Loucy (cell line): ENCODE results near the gene IGHMBP2.

Source experiments
- H2AFZ ChIP-seq: fragments of 200-600 bp; sonication (generic); 2 replicates; pipeline ENCODE4 v1.6.0; 2016; ENCODE audit warnings: antibody characterized with exemption, mild to moderate bottlenecking, low read length, moderate library complexity
- H3F3A ChIP-seq: fragments of 200-600 bp; 2 replicates; pipeline ENCODE4 v1.6.0; 2016; ENCODE audit warnings: antibody characterized with exemption, low read depth, mild to moderate bottlenecking
- H3K27me3 ChIP-seq: fragments of 200-600 bp; sonication (generic); 2 replicates; pipeline ENCODE4 v1.6.1; 2014; ENCODE audit warnings: low read length, mild to moderate bottlenecking; ENCODE audit not compliant: insufficient read depth, poor library complexity, severe bottlenecking
- H3K36me3 ChIP-seq: fragments of 200-600 bp; sonication (generic); 2 replicates; pipeline ENCODE4 v1.6.1; 2016; ENCODE audit warnings: low read length; ENCODE audit not compliant: insufficient read depth
- H3K4me1 ChIP-seq: fragments of 200-600 bp; sonication (generic); 2 replicates; pipeline ENCODE4 v1.5.1; 2014; ENCODE audit warnings: low read length, mild to moderate bottlenecking; ENCODE audit not compliant: insufficient read depth, poor library complexity, severe bottlenecking
- H3K4me2 ChIP-seq: fragments of 200-600 bp; sonication (generic); 2 replicates; pipeline ENCODE4 v1.6.0; 2014; ENCODE audit warnings: antibody characterized with exemption, low read length, low read depth, mild to moderate bottlenecking; ENCODE audit not compliant: poor library complexity, severe bottlenecking
- H3K4me3 ChIP-seq: fragments of 200-600 bp; sonication (generic); 2 replicates; pipeline ENCODE4 v1.5.1; 2014; ENCODE audit warnings: low read length, mild to moderate bottlenecking, mixed read lengths; ENCODE audit not compliant: poor library complexity, severe bottlenecking
- H3K79me2 ChIP-seq: fragments of 200-600 bp; sonication (generic); 2 replicates; pipeline ENCODE4 v1.6.1; 2014; ENCODE audit warnings: low read length; ENCODE audit not compliant: insufficient read depth
- H3K9ac ChIP-seq: fragments of 200-600 bp; sonication (generic); 2 replicates; pipeline ENCODE4 v1.6.0; 2014; ENCODE audit warnings: mild to moderate bottlenecking, low read depth, low read length, moderate library complexity; ENCODE audit not compliant: poor library complexity, severe bottlenecking
- H3K9me2 ChIP-seq: fragments of 200-600 bp; sonication (generic); replicated peaks from 2 replicates; pipeline ENCODE4 v1.6.1; 2016; ENCODE audit warnings: low read depth, low read length, mixed read lengths
- H3K9me3 ChIP-seq: fragments of 200-600 bp; sonication (generic); 2 replicates; pipeline ENCODE4 v1.6.1; 2014; ENCODE audit warnings: mild to moderate bottlenecking, antibody characterized with exemption, low read length, low read depth; ENCODE audit not compliant: insufficient read depth
- H4K20me1 ChIP-seq: fragments of 200-600 bp; sonication (generic); 2 replicates; pipeline ENCODE4 v1.6.0; 2014; ENCODE audit warnings: antibody characterized with exemption, low read length, mild to moderate bottlenecking; ENCODE audit not compliant: insufficient read depth, poor library complexity, severe bottlenecking
- EZH2phosphoT487 ChIP-seq: fragments of 200-600 bp; IDR thresholded peaks from 2 replicates; pipeline ENCODE4 v1.6.1; 2018; ENCODE audit warnings: antibody characterized with exemption, mild to moderate bottlenecking, moderate library complexity, borderline replicate concordance
- TF ChIP-seq, protein P1 (sequence below): fragments of 200-600 bp; sonication (generic); conservative IDR thresholded peaks from 2 replicates; pipeline ENCODE4 v1.5.1; 2014; ENCODE audit warnings: mild to moderate bottlenecking, antibody characterized with exemption, low read length

The IGHMBP2 gene

DNA sequence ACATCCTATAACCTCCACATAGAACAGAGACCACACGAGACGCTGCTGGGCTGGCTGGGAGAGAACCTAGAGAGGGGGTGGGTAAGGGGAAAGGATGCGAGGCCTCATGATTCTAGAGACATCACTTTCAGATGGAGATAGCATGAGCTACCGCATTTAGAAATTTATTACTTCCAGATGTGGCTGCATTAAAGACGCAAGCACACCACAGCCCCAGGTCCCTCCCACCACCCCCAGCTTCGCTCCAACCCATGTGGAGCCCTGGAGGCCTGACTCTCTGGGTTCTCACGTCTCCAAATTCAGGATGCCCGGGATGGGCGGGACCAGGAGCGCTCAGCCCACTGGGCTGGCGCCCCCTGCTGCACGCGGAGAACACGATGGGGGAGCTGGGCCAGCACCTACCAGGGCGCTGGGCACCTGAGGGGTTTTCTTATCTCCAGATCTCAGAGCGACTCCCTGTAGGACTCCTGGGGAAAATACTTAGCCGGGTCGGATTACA is 13.7 kb upstream of the IGHMBP2 start:
- no peak overlapping the region for H3K9ac ChIP-seq
- H3K36me3 ChIP-seq = peaks cover 26% of the 10 kb centered on the region; the same call in 1 of the 2 replicates
- no peaks in the 10 kb centered on the region for H3K27me3 ChIP-seq
- no peaks in the 10 kb centered on the region for H3K79me2 ChIP-seq
- H3K4me1 ChIP-seq = no peaks in the 10 kb centered on the region
- no peak overlapping the region for H3K4me3 ChIP-seq
- H2AFZ ChIP-seq = no peak overlapping the region
- no peaks in the 10 kb centered on the region for H3F3A ChIP-seq
- H3K9me3 ChIP-seq = no peaks in the 10 kb centered on the region
- H3K9me2 ChIP-seq = no peaks in the 10 kb centered on the region
- H4K20me1 ChIP-seq = no peaks in the 10 kb centered on the region
- TF ChIP-seq, protein P1, sequence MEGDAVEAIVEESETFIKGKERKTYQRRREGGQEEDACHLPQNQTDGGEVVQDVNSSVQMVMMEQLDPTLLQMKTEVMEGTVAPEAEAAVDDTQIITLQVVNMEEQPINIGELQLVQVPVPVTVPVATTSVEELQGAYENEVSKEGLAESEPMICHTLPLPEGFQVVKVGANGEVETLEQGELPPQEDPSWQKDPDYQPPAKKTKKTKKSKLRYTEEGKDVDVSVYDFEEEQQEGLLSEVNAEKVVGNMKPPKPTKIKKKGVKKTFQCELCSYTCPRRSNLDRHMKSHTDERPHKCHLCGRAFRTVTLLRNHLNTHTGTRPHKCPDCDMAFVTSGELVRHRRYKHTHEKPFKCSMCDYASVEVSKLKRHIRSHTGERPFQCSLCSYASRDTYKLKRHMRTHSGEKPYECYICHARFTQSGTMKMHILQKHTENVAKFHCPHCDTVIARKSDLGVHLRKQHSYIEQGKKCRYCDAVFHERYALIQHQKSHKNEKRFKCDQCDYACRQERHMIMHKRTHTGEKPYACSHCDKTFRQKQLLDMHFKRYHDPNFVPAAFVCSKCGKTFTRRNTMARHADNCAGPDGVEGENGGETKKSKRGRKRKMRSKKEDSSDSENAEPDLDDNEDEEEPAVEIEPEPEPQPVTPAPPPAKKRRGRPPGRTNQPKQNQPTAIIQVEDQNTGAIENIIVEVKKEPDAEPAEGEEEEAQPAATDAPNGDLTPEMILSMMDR = peak; percentile 45
- TF ChIP-seq EZH2phosphoT487 = no peak
- no peak overlapping the region for H3K4me2 ChIP-seq

DNA sequence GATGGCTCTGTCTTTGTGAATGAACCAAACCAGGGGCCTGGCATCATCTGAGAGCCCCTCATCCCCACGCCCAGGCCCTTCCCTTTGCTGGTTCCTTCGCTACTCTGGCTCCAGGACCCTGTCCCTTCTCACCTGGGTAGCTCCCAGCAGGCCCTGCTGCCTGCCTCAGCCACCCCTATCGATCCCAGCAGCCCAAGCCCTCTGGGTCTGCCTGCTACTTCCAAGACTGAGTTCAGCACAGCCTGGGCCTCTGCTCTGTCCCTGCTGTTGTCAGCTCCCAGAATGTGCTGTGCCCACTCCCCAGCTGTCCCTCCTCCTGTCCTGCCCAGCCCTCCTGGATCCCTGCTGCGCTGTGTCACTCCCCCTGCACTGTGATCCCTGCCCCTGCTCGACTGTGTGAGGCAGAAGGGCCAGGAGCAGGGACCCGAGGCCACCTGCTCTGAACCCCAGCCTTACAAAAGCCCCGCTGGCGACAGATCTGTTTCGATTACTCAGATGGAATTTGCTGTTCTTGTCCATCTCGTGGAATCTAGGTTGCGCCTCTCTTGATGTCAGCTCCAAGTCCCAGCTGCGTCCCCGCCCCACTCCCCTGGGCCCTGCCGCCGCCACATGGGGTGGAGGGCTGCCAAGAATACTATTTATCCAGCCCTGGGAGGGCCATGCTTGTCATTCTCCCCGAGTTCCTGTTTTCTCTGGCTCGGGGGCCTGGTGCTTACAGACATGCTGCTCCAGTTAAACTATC is 13.0 kb upstream of the IGHMBP2 start:
- H4K20me1 ChIP-seq = no peaks in the 10 kb centered on the region
- H3K4me1 ChIP-seq = no peaks in the 10 kb centered on the region
- no peak overlapping the region for H3K9ac ChIP-seq
- no peak overlapping the region for H2AFZ ChIP-seq
- no peak overlapping the region for H3K4me3 ChIP-seq
- H3K36me3 ChIP-seq = peaks cover 27% of the 10 kb centered on the region; the same call in 1 of the 2 replicates
- no peaks in the 10 kb centered on the region for H3F3A ChIP-seq
- no peaks in the 10 kb centered on the region for H3K9me3 ChIP-seq
- H3K79me2 ChIP-seq = no peaks in the 10 kb centered on the region
- H3K27me3 ChIP-seq = no peaks in the 10 kb centered on the region
- no peaks in the 10 kb centered on the region for H3K9me2 ChIP-seq
- TF ChIP-seq, protein P1 = no peak
- TF ChIP-seq EZH2phosphoT487 = no peak
- H3K4me2 ChIP-seq = no peak overlapping the region

DNA sequence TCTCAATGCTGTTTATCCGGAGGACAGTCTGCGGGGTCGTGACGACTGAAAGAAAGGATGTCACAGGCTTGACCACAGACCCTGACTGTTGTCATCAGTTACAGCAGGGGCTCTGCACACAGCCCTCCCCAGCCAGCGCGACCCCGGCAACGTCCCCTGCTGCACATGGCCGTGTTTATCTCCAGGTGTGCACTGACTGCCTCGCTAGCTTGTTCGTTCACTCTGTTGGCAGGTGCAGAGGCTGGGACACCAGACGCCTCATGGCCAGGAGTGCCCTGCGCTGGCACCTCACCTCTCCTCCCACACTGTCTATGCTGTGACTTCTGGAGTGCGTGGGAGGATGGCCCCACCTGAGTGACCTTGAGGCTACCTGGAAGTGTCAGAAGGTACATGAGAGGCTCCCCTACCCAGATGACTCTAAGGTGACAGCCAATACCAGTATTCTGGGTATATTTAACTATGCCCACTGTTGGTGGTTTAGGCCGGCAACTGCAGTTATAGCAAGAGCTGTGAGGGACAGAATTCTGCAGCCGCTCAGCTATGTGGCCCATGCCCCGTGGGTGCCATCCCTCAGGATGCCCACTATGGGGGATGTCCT is 12.2 kb upstream of the IGHMBP2 start:
- Histone ChIP-seq H3K4me1 (no peaks in the 10 kb centered on the region), H4K20me1 (no peaks in the 10 kb centered on the region), H3K9ac (no peak overlapping the region), H2AFZ (no peak overlapping the region), H3K4me3 (no peak overlapping the region), H3K9me3 (no peaks in the 10 kb centered on the region), H3K4me2 (no peak overlapping the region), H3F3A (no peaks in the 10 kb centered on the region), H3K79me2 (no peaks in the 10 kb centered on the region), H3K27me3 (no peaks in the 10 kb centered on the region), H3K36me3 (peaks cover 35% of the 10 kb centered on the region; the same call in 1 of the 2 replicates), H3K9me2 (no peaks in the 10 kb centered on the region)
- no peak for TF ChIP-seq EZH2phosphoT487
- TF ChIP-seq, protein P1 = no peak
